Limb (tissue), 2 donors: ENCODE data around the gene UPK3A.
"Not testable (repeated sequence)": the region's sequence is repeated elsewhere in the genome, so short reads cannot be mapped to it uniquely, and the experiment has no call there.

Experiments used
- DNase-seq, 2 donors: peaks; one replicate each; pipeline ENCODE4 v3.0.0-alpha.2; 2016; ENCODE audit errors: extremely low spot score in 2 of 2

UPK3A gene

GRCh38 chr22:45309422-45310227 is 24.9 kb downstream of the UPK3A start, which contains the start of gene FAM118A:
Gene FAM118A, plus strand, starts transcription at chr22:45309934. Its CDS starts 12,446 bp downstream, at chr22:45322380.
- peak; percentile 88 to 100 for DNase-seq

GRCh38 chr22:45310331-45310976 is 25.7 kb downstream of the UPK3A start:
- no peak for DNase-seq

DNA sequence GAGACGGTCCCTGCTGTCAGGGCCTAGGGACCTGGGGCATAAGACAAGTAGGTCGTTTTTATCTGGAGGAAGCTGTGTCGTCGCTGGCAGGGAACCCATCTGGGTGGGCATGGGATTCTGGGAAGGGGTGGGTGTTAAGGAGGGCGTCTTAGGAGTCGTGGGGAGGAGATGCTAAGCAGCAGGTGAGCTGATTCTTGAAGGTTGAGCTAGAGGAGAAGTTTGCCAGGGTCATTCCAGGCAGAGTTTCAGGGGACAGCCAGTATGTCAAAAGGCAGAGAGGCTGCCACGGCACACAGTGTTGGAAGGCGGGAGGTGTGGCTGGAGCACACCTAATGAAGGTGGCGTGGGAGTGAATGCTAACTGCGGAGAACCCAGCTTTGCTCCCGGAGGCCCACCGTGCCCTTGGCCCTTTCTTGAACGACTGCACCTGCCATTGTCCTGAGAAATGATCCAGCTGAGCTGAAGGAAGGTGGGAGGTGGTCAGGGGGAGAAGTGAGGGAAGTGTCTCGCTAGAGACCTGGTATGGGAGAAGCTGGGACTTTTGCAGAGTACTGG is 26.3 kb downstream of the UPK3A start:
- no peak for DNase-seq

DNA sequence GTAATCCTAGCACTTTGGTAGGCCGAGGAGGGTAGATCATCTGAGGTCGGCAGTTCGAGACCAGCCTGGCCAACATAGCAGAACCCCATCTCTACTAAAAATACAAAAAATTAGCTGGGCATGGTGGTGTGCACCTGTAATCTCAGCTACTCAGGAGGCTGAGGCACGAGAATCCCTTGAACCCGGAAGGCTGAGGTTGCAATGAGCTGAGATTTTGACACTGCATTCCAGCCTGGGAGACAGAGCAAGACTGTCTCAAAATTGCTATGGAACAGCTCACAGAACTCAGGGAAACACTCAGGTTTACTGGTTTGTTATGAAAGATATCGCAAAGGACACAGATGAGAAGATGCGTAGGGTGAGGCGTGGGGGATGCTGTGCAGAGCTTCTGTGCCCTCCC is 27.7 kb downstream of the UPK3A start:
- DNase-seq, result no peak

DNA sequence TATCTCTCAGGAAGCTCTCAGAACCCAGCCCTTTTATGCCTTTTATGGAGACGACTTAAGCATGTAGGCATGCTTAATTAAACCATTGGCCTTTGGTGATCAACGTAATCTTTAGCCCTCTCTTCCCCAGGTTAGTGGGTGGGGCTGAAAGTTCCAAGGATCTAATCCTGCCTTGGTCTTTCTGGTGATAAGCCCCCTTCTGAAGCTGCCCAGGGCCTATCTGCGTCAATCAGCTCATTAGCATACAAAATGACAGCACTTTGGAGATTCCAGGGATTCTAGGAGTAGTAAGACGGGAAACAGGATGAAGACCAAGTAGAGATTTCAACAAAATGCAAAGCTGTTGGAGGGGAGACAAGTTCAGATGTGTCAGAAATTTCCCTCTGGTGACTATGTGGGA is 28.1 kb downstream of the UPK3A start:
- DNase-seq, result no peak

GRCh38 chr22:45314054-45314721 is 29.4 kb downstream of the UPK3A start:
- DNase-seq, result no peak

DNA sequence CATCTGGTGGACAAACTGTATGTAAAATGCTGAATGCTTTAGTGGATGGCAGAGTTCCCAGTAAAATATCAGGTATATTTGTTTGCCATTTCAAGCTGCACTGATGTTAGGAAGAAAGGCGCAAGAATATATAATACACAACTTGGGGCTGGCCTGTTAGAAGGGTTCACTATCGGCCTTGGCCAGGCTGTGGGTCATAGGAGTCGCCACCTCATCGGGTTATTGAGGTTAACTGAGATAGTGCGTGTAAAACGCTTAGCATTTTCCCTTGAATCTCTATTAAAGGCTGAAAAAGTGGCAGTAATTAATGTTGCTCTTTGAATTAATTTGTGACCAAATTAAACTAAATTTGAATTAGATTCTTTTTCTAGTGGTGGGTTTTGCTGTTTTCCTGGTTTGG is 30.0 kb downstream of the UPK3A start:
- DNase-seq, result no peak

DNA sequence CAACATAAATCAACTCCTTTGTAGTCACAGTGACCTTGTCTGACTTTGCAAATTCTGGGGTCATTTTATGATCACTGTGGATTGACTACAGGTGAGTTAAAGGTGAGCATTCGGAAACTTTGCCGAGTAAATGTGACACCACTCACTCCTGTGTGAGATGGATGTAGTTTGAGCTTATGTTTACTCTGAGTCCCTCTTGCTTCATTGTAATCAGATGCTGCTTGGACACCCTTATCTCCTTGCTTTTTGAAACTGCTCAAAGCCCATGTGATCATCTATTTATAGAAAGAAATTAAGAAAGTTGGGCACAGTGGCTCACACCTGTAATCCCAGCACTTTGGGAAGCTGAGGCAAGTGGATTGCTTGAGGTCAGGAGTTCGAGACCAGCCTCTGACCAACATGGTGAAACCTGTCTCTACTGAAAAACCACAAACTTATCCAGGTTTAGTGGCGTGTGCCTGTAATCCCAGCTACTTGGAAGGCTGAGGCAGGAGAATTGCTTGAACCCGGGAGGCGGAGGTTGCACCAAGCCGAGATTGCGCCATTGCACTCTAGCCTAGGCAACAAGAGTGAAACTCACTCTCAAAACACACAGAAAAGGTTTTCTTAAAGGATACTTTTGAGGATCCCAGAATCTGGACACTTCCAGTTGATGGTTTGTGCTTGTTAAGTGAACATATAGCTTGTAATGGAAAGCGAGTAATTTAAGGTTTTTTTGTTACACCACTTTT is 32.2 kb downstream of the UPK3A start:
- DNase-seq, result no peak

GRCh38 chr22:45317551-45318167 is 32.9 kb downstream of the UPK3A start:
- DNase-seq, result peak; percentile 44 to 55

GRCh38 chr22:45318168-45318557 is 33.4 kb downstream of the UPK3A start:
- DNase-seq, result peak; percentile 83 to 87

DNA sequence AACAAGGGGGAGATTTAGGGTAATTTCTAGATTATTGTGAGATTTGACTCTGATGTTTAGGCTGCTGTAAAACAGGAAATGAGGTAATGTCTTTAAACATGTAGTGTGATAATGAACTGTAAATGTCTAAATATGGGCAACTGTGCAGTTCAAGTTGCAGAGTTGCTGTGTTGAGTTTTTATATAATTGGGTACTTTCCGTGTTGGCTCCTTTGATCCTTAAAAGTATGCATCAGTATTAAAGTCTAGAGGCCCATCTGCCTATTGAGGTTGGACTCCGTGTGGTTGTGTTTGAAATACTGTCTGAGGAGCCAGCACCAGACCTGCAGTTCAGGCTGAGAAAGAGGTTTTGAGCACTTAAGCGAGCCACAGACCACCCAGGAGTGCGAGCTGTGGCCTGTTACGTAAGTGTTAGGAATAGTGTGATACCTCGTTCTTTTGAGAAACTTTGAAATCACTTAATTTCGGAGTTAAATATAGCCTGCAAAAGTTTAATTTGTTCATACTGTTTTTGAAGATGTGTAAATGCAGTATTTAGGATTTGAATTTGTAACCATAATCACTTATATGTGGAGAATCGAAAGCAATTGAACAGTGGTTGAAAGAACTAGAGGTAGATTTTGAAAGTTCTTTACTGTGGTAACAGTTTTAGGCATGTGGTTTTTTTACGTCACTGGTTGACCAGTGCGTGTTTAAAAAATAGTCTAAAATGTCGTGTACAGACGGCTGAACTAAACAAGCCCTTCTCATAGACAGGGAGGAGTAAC is 34.0 kb downstream of the UPK3A start:
- peak in 1 of 2 donors; percentile 28 for DNase-seq

DNA sequence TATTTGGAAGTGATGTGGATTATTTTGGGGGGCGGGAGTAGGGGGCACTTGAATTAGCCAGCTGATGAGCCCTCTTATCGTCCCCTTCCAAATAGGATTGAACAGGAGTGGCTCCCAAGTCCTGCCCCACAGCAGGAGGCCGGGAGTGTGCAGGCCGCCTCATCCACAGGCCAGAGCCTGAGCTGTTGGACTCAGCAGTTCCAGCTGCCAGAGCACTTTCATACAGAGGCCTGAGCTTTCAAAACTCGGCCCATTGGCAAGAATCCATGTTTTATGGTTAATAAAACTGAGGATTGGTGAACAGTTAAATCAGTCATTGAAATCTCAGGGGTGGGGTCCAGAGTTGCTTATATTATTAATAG is 34.6 kb downstream of the UPK3A start:
- peak; percentile 49 to 57 for DNase-seq

DNA sequence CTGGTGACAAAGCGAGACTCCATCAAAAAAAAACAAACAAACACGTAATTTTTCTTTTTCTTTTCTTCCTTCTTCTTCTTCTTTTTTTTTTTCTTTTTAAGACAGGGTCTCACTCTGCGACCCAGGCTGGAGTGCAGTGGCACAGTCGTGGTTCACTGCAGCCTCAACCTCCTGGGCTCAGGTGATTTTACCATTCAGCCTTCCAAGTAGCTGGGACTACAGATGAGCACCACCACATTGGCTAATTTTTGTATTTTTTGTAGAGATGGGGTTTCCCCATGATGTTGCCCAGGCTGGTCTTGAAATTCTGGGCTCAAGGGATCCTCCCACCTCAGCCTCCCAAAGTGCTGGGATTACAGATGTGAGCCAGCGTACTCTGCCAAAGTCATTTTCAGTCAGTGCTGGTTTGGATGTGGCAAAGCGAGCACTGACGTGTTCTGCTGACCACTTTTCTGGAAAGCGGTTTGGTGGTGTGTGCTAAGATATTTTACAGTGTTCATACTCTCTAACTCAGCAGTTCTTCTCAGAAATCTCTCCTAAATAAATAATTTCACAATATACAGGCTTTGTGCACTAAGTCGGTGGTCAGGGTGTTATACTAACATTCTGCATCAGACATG is 35.7 kb downstream of the UPK3A start:
- DNase-seq, result no peak

- DNase-seq, result no peak
These were observed 37.1 kb downstream of the UPK3A start for GRCh38 chr22:45321827-45322226.

- DNase-seq, result no peak
These were observed 38.2 kb downstream of the UPK3A start for GRCh38 chr22:45322873-45323525.

- DNase-seq, result no peak
These were observed 38.9 kb downstream of the UPK3A start for GRCh38 chr22:45323695-45324094.

DNA sequence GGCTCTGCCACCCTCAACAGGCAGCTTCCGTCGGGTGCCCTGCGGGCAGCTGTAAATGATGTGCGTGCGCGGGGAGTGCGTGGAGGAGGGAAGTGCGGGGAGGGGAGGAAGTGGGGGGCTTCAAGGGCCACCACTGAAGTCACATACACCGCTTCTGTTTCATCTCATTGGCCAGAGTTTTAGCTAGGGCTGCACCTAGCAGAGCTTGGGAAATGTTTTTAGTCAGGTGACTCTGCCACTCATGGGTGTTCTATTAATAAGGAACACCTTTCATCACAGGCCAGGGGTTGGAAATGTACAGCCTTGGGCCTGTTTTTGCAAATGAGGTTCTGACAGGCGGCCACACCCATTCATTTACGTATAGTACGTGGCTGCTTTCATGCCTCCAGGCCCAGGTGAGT is 39.6 kb downstream of the UPK3A start:
- DNase-seq, result no peak

DNA sequence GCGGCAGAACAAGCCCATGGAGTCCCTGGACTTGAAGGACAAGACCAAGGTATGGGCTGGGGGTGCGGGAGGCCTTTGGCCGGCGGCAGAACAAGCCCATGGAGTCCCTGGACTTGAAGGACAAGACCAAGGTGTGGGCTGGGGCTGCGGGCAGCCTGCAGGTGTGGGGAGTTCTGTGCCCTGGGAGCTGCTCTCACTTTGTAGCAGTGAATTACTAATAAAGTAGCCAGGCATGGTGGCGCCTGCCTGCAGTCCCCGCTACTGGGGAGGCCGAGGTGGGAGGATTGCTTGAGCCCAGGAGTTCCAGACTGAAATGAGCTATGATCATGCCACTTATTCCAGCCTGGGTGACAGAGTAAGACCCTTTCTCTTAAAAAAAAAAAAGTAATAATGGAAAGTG is 43.5 kb downstream of the UPK3A start:
- not testable (repeated sequence) for DNase-seq

- no peak for DNase-seq
These were observed 44.2 kb downstream of the UPK3A start for GRCh38 chr22:45328822-45329529.
